GM21786 (cell line): ENCODE data around the gene CPLANE1.
"Not testable (repeated sequence)": the region's sequence is repeated elsewhere in the genome, so short reads cannot be mapped to it uniquely, and the experiment has no call there.

Experiments used
- ATAC-seq: cut with Tn5 transposase; IDR thresholded peaks from one replicate; pipeline ENCODE4 v1.9.1; 2021; ENCODE audit not compliant: unreplicated experiment

The CPLANE1 gene

GRCh38 chr5:37208883-37209797 is 40.0 kb downstream of the CPLANE1 start:
- ATAC-seq: no peak

DNA sequence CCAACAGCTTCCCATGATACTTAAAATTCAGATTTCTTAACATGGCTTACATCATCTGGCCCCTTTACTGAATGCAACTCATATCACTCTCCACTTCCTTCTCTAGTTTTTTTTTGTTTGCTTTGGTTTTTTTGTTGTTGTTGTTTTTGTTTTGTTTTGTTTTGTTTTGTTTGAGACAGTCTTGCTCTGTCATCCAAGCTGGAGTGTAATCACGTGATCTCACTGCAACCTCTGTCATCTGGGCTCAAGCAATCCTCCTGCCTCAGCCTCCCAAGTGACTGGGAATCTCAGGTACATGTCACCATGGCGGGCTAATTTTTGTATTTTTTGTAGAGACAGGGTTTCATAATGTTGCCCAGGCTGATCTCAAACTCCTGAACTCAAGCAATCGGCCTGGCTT is 41.4 kb downstream of the CPLANE1 start:
- no peak for ATAC-seq

- ATAC-seq: no peak
Observed at GRCh38 chr5:37206736-37207135, 42.4 kb downstream of the CPLANE1 start.

- ATAC-seq: no peak
Observed at GRCh38 chr5:37198842-37199241, 50.3 kb downstream of the CPLANE1 start.

DNA sequence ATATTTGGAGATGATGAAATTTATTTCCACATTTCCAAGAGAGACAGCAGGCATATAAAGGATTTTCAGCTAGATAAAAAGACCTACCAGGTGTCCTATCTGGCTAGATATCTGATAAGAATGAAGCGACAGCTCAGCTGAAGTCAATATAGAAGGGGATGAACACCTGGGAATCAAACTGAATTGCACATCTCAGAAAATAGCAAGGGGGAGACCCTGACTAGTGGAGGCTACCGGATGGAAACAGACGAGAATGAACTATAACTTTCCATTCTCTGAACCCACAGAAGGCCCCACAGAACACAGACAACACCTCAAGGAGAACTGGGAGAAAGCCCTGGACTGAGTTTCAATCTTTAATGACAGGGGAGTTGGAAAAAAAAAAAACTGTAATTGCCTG is 51.1 kb downstream of the CPLANE1 start:
- ATAC-seq: no peak

DNA sequence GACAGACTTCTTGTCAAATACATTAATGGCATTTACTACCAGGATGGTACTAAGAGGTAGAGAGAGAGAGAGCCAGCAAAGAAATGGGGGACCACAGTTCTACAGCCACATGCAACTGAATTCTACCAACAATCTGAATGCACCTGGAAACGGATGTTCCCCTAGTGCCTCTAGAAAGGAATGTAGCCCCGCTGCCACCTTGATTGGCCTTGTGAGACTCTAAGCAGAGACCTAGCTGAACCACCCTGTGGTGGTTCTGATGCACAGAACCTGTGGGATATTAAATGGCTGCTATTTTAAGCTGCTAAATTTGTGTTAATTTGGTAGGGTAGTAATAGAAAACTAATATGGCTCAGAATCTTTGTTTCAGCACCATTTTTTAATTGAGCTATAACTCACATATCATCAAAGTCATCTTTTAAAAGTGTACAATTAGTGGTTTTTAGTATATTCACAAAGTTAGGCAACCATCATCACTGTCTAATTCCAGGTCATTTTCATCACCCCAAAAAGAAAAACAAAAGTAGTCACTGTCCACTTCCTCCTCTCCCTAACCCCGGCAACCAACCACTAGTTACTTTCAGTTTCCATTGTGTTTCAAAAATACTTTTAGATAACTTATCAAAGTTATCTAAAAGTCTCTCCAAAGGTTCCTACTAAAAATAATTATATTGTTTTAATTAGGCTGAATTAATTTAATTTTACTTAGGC is 51.7 kb downstream of the CPLANE1 start:
- ATAC-seq: peak; percentile 88

GRCh38 chr5:37190592-37190991 is 58.6 kb downstream of the CPLANE1 start:
- no peak for ATAC-seq

- ATAC-seq: no peak
Observed at GRCh38 chr5:37189355-37189754, 59.8 kb downstream of the CPLANE1 start.

DNA sequence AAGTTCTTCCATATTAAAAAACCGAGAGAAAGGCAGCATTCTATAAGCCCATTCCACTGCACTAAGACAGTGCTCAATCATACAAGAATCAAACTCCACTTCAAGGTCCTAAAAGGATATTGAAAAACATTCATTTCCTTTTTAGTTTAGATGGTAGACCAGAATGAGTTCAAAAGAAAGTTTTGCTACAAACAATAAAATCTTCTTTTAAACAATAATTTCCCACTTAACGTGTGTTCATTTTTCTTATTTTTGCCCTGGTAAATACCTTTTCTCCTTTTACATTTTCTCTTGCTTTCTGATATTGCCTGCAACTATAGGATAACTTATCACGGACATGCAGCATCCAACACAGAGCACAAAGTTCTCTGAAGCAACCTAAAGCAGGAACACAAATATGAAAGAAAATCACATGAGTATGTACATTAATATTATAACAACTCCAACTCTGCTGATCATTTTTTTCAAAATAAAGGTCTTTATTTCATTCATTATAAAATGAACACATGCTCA is 61.7 kb downstream of the CPLANE1 start:
- no peak for ATAC-seq

GRCh38 chr5:37184748-37185364 is 64.3 kb downstream of the CPLANE1 start:
- peak; percentile 91 for ATAC-seq

GRCh38 chr5:37182667-37183066 is 66.5 kb downstream of the CPLANE1 start:
- ATAC-seq: no peak

DNA sequence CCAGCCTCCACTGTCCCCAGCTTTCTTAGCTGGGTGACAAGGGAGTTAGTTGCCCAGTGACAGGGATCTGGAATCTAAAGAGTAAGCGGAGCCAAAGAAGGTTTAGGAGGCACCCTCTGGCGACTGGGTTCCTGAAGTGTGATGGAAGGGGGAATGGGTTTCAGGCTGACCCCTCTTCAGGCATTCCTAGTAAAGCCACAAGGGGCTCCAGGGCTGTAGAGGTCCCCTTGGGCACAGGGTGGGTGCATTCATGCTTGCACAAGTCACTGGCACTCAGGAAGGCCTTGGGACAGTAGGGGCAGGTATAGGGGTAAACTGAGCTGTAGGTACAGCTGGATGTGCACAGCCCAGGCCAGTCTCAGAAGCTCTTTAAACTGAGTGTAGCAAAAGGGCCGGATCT is 74.2 kb downstream of the CPLANE1 start:
- no peak for ATAC-seq

DNA sequence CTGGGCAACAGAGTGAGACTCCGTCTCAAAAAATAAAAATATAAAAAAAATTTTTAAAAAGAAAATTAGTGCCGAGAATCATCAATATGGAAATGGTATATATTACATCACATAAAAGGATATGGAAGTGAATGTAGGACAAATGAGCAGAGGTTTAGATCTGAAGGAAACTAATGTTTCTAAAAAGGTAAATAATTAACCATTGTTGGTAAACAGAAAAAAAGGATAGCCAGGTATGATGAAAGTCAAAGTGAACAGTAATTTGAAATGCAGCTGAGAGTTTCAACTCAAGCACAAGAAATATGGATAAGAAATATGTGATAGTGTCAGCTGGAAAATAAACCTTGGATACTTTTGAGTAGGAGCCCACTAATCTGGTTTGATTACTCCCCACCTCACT is 76.2 kb downstream of the CPLANE1 start:
- ATAC-seq: no peak

- no peak for ATAC-seq
Observed at GRCh38 chr5:37170856-37171255, 78.3 kb downstream of the CPLANE1 start.

GRCh38 chr5:37166197-37166596 is 83.0 kb downstream of the CPLANE1 start:
- ATAC-seq: no peak

DNA sequence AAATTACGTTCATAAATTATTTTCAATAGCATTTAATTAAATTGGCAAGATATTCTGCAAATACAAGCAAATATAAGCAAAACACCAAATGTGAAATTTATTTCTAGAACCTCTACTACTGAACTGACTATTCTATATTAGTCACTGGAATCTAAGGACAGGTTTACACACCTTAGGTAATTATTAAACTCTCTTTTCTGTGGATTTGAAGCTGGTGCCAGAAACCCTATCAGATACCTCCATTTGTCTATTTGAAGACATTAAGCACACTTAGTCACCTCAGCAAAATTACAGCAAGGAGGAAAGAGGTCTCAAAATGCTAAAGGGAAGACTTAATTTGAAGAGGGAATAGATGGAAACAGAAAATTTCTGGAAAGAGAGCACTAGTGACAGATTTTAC is 83.4 kb downstream of the CPLANE1 start:
- ATAC-seq: no peak

- no peak for ATAC-seq
Observed at GRCh38 chr5:37153661-37154060, 95.5 kb downstream of the CPLANE1 start.

DNA sequence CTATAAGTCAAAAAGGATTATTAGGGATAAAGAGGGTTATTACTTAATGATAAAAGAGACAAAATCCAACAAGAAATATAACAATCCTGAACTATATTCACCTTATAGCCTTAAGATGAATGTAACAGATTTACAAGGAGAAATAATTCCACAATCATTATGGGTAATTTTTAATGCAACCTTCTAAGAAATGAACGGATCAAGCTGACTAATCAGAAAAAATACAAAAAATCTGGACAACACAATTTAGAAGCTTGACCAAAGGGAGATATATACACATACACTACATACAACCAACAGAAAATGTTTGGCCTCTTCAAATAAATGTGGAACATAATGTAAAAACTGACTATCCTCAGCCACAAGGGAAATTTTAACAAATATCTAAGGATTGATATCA is 102.3 kb downstream of the CPLANE1 start:
- ATAC-seq: no peak

GRCh38 chr5:37136694-37137093 is 112.5 kb downstream of the CPLANE1 start:
- no peak for ATAC-seq

GRCh38 chr5:37135312-37135711 is 113.9 kb downstream of the CPLANE1 start:
- not testable (repeated sequence) for ATAC-seq

- ATAC-seq: no peak
Observed at GRCh38 chr5:37133939-37134338, 115.2 kb downstream of the CPLANE1 start.

DNA sequence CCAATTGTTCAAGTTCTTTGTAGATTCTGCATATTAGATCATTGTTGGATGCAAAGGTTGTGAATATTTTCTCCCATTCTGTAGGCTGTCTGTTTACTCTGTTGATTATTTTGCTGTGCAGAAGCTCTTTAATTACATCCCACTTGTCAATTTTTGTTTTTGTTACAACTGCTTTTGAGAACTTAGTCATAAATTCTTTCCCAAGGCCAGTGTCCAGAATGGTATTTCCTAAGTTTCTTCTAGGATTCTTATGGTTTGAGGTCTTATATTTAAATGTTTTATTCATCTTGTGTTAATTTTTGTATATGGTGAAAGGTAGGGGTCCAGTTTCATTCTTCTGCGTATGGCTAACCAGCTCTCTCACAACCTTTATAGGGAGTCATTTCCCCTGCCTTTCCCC is 116.5 kb downstream of the CPLANE1 start:
- ATAC-seq: no peak
